RPMI7951 (cell line): ENCODE data around the gene ZFR2. TPM values are rescaled to one million over a fixed set of nuclear protein-coding genes. Genes with fewer than 3 reads are reported as not detected.
"Not testable (repeated sequence)": the region's sequence is repeated elsewhere in the genome, so short reads cannot be mapped to it uniquely, and the experiment has no call there.

Source experiments
- DNase-seq: peaks from one replicate; pipeline ENCODE4 v3.0.0-alpha.2; 2012; ENCODE audit warnings: low read depth
- total RNA-seq: library from RNA; depleted of rRNA; stranded (reverse); fragments of >200 nt; shearing (Covaris generic); gene quantifications from 2 replicates; pipeline ENCODE4 v1.2.3, GENCODE V29; 2014; rRNA removed

Gene ZFR2
- total RNA-seq = not detected in 2 replicates

DNA sequence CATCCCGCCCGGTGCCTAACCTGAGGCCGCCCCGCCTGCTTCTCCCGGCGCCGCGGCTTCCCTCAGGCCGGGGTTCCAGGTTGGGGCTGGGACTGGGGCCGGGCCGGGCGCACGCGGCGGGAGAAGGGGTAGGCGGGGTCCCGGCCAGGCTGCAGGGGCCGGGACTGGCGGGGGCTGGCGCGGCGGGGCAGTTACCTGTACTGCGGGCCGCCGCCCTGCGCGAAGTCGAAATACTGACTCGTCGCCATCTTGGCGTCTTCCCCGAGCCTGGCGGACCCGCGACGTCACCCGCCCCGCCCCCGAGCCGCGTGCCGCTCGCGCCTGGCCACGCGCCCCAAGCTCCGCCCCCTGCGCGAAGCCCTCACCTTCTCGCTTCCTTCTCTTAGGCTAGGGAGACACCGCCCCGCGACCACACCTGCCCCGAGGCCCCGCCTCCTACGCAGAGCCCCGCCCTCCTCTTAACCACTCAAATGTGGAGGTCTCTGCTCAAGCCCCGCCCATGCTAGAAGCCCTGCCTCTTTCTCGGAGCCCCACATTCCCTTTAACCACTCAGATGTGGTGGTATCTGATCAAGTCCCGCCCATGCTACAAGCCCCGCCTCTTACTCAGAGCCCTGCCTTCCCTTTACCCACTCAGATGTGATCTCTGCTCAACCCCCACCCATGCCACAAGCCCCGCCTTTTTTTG is at the start of gene ZFR2:
ZFR2 (minus strand) TSS at position 269 of the 687 bp plus-strand sequence; CDS start at position 248, 21 bp downstream.
- DNase-seq = no peak

DNA sequence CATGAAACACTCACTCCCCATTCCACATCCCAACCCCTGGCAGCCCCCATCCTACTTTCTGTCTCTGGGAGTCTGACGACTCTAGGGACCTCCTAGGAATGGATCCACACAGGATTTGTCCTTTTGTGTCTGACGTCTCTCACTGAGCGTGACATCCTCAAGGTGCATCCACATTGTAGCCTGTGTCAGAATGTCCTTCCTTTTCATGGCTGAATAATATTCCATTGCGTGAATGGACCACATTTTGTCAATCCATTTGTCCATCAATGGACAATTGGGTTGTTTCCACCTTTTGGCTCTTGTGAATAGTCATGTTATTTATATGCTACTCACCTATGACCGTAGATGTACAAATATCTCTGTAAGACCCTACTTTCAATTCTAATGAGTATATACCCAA is 47.2 kb upstream of the ZFR2 start:
- no peak for DNase-seq

DNA sequence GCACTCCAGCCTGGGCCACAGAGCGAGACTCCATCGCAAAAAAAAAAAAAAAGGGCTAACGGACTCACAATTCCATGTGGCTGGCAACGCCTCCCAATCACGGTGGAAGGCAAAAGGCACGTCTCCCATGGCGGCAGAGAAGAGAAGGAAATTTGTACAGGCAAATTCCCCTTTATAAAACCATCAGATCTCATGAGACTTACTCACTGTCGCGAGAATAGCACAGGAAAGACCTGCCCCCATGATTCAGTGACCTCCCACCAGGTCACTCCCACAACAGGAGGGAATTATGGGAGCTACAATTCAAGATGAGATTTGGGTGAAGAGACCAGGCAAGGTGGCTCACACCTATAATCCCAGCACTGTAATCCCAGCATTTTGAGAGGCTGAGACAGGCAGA is 45.4 kb upstream of the ZFR2 start:
- DNase-seq = peak; percentile 11

GRCh38 chr19:3910105-3910504 is 41.3 kb upstream of the ZFR2 start:
- no peak for DNase-seq

- DNase-seq = no peak
These were observed 39.6 kb upstream of the ZFR2 start for GRCh38 chr19:3908266-3909054.

GRCh38 chr19:3907626-3908265 is 38.9 kb upstream of the ZFR2 start:
- DNase-seq = no peak

- DNase-seq = no peak
These were observed 35.4 kb upstream of the ZFR2 start for GRCh38 chr19:3904233-3904632.

GRCh38 chr19:3902317-3902973 is 33.6 kb upstream of the ZFR2 start:
- no peak for DNase-seq

GRCh38 chr19:3899531-3900294 is 30.9 kb upstream of the ZFR2 start:
- no peak for DNase-seq

DNA sequence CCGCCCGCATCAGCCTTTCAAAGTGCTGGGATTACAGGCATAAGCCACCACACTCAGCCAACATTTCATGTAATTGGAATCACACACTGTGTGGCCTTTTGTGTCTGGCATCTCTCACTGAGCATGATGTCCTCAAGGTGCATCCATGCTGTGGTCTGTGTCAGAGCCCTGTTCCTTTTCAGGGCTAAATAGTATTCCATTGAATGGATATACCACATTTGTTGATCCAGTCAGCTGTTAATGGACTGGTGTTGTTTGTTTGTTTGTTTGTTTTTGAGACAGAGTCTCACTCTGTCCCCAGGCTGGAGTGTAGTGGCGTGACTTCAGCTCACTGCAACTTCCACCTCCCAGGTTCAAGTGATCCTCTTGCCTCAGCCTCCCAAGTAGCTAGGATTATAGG is 29.6 kb upstream of the ZFR2 start:
- no peak for DNase-seq

DNA sequence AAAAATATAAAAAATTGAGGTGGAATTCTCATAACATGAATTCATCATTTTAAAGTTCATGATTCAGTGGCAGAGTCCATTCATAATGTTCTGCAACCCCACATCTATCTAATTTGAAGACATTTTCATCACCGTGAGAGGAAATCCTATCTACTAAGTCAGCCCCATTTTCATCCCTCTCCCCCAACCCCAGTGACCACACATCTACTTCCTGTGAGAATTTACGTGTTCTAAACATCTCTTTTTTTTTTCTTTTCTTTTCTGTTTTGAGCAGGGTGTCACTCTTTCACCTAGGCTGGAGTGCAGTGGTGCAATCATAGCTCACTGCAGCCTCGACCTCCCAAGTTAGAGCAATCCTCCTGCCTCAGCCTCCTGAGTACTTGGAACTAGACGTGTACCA is 29.1 kb upstream of the ZFR2 start:
- no peak for DNase-seq

- no peak for DNase-seq
These were observed 26.9 kb upstream of the ZFR2 start for GRCh38 chr19:3895788-3896187.

DNA sequence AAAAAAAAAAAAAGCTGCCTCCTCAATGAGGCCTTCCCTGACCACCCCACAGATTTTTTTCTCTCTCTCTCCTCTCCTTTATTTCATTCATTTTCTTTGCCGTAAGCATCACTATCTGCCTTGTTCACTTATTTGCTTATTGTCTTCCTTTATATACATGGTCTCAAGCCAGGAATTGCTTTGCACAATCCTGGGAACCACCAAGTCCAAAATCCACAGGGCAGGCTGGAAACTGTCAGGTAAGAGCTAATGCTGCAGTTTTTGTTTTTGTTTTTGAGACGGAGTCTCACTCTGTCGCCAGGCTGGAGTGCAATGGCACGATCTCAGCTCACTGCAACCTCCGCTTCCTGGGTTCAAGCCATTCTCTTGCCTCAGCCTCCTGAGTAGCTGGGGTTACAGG is 26.1 kb upstream of the ZFR2 start:
- not testable (repeated sequence) for DNase-seq

- DNase-seq = no peak
These were observed 24.8 kb upstream of the ZFR2 start for GRCh38 chr19:3893509-3894179.

GRCh38 chr19:3890591-3890990 is 21.8 kb upstream of the ZFR2 start:
- DNase-seq = no peak

DNA sequence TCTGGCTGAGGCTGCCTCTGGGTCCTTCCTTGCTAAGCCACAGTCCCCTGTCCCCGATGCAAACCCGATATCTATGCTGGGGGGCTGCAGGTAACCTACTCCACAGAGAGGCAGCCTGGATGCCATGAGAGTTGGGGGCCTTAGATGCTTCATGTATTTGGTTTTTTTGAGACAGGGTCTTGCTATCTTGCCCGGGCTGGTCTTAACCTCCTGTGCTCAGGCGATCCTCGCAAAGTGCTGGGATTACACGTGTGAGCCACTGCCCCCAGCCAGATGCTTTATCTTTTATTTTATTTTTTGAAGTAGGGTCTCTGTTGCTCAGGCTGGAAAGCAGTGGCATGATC is 13.2 kb upstream of the ZFR2 start:
- no peak for DNase-seq

- no peak for DNase-seq
These were observed 12.6 kb upstream of the ZFR2 start for GRCh38 chr19:3881272-3882040.

GRCh38 chr19:3880471-3881271 is 11.8 kb upstream of the ZFR2 start, which contains the start of gene ATCAY:
Gene ATCAY (plus strand): TSS chr19:3880685. CDS start chr19:3885768, 5,083 bp downstream.
- no peak for DNase-seq

GRCh38 chr19:3879656-3880055 is 10.8 kb upstream of the ZFR2 start:
- no peak for DNase-seq
